H9 (cell line): ENCODE measurements around the gene EML4. TPM values are rescaled to one million over a fixed set of nuclear protein-coding genes. Genes with fewer than 3 reads are reported as not detected.

Experiments used
- DNase-seq: peaks from one replicate; pipeline ENCODE4 v3.0.0-alpha.2; 2017
- H2AFZ ChIP-seq: one replicate; pipeline ENCODE4 v1.6.1; 2013; ENCODE audit warnings: mild to moderate bottlenecking, low read length, control low read depth, moderate library complexity
- H2AK5ac ChIP-seq: 2 replicates; pipeline ENCODE4 v1.6.1; 2013; ENCODE audit warnings: low read length, control low read depth, mixed read lengths; ENCODE audit not compliant: insufficient read length
- H2BK120ac ChIP-seq: one replicate; pipeline ENCODE4 v1.6.1; 2013; ENCODE audit warnings: low read depth, mild to moderate bottlenecking, low read length, control low read depth, inconsistent platforms; ENCODE audit not compliant: poor library complexity, severe bottlenecking
- H2BK12ac ChIP-seq: 2 replicates; pipeline ENCODE4 v1.6.1; 2013; ENCODE audit warnings: low read length, control low read depth, mixed read lengths, low read depth; ENCODE audit not compliant: insufficient read length
- H2BK15ac ChIP-seq: 2 replicates; pipeline ENCODE4 v1.6.1; 2013; ENCODE audit warnings: low read depth, low read length, control low read depth
- H2BK20ac ChIP-seq: one replicate; pipeline ENCODE4 v1.6.1; 2013; ENCODE audit warnings: low read depth, mild to moderate bottlenecking, low read length, control low read depth, inconsistent platforms; ENCODE audit not compliant: poor library complexity, severe bottlenecking
- H2BK5ac ChIP-seq: 2 replicates; pipeline ENCODE4 v1.6.1; 2013; ENCODE audit warnings: low read length, control low read depth, mixed read lengths; ENCODE audit not compliant: insufficient read length
- H3K14ac ChIP-seq: 2 replicates; pipeline ENCODE4 v1.6.1; 2013; ENCODE audit warnings: low read length, control low read depth; ENCODE audit not compliant: insufficient read depth
- H3K18ac ChIP-seq: 2 replicates; pipeline ENCODE4 v1.6.1; 2013; ENCODE audit warnings: low read depth, mild to moderate bottlenecking, mixed read lengths, low read length, control low read depth; ENCODE audit not compliant: insufficient read length
- H3K23ac ChIP-seq: 2 replicates; pipeline ENCODE4 v1.6.1; 2013; ENCODE audit warnings: low read length, control low read depth, mixed read lengths, low read depth; ENCODE audit not compliant: insufficient read length
- H3K23me2 ChIP-seq: 2 replicates; pipeline ENCODE4 v1.6.1; 2013; ENCODE audit warnings: low read depth, mild to moderate bottlenecking, mixed read lengths, low read length, control low read depth; ENCODE audit not compliant: insufficient read length, poor library complexity, severe bottlenecking
- H3K27ac ChIP-seq: 2 replicates; pipeline ENCODE4 v1.5.1; 2013; ENCODE audit warnings: low read length, control low read depth, mixed read lengths, low read depth; ENCODE audit not compliant: insufficient read length
- H3K27me3 ChIP-seq: 2 replicates; pipeline ENCODE4 v1.6.1; 2013; ENCODE audit warnings: low read length, control low read depth, inconsistent platforms; ENCODE audit not compliant: insufficient read depth
- H3K4ac ChIP-seq: 2 replicates; pipeline ENCODE4 v1.6.1; 2013; ENCODE audit warnings: low read depth, mild to moderate bottlenecking, control low read depth, inconsistent platforms, low read length, moderate library complexity
- H3K4me1 ChIP-seq: 2 replicates; pipeline ENCODE4 v1.6.1; 2013; ENCODE audit warnings: low read length, control low read depth, inconsistent platforms; ENCODE audit not compliant: insufficient read depth
- H3K4me2 ChIP-seq: 2 replicates; pipeline ENCODE4 v1.6.1; 2013; ENCODE audit warnings: low read length, control low read depth, mixed read lengths; ENCODE audit not compliant: insufficient read length, insufficient read depth
- H3K56ac ChIP-seq: 2 replicates; pipeline ENCODE4 v1.6.1; 2013; ENCODE audit warnings: low read depth, mild to moderate bottlenecking, mixed read lengths, low read length, control low read depth; ENCODE audit not compliant: insufficient read length
- H3K79me1 ChIP-seq: 2 replicates; pipeline ENCODE4 v1.6.1; 2013; ENCODE audit warnings: low read depth, mild to moderate bottlenecking, moderate library complexity, low read length, control low read depth, inconsistent platforms; ENCODE audit not compliant: insufficient read depth, poor library complexity, severe bottlenecking
- H3K79me2 ChIP-seq: 2 replicates; pipeline ENCODE4 v1.6.1; 2013; ENCODE audit warnings: low read length, control low read depth, inconsistent platforms; ENCODE audit not compliant: insufficient read depth
- H3K9ac ChIP-seq: 2 replicates; pipeline ENCODE4 v1.6.1; 2013; ENCODE audit warnings: low read length, control low read depth, mixed read lengths; ENCODE audit not compliant: insufficient read length; ENCODE audit errors: extremely low read depth
- H3K9me3 ChIP-seq: one replicate; pipeline ENCODE4 v1.6.1; 2013; ENCODE audit warnings: low read depth, low read length, inconsistent platforms; ENCODE audit not compliant: control insufficient read depth
- H3T11ph ChIP-seq: one replicate; pipeline ENCODE4 v1.6.1; 2013; ENCODE audit warnings: mild to moderate bottlenecking, low read length, control low read depth, inconsistent platforms
- H4K20me1 ChIP-seq: one replicate; pipeline ENCODE4 v1.6.1; 2013; ENCODE audit not compliant: control insufficient read depth, insufficient read length, insufficient read depth
- H4K5ac ChIP-seq: 2 replicates; pipeline ENCODE4 v1.6.1; 2013; ENCODE audit warnings: low read depth, mild to moderate bottlenecking, mixed read lengths, low read length, control low read depth; ENCODE audit not compliant: insufficient read length
- H4K8ac ChIP-seq: replicated peaks from 2 replicates; pipeline ENCODE4 v1.6.1; 2013; ENCODE audit warnings: low read length, control low read depth, mixed read lengths, low read depth; ENCODE audit not compliant: insufficient read length
- H4K91ac ChIP-seq: 2 replicates; pipeline ENCODE4 v1.6.1; 2013; ENCODE audit warnings: low read depth, mild to moderate bottlenecking, moderate library complexity, mixed read lengths, low read length, control low read depth; ENCODE audit not compliant: insufficient read length
- H3K27ac Mint-ChIP-seq, 3 experiments: 2 replicates in 2 of 3; 3 replicates in 1 of 3; pipeline ENCODE4 v1.8.0; 2020 to 2021; ENCODE audit warnings: mixed read lengths in 3 of 3, mild to moderate bottlenecking in 1 of 3, moderate library complexity in 1 of 3
- H3K27me3 Mint-ChIP-seq: 2 replicates; pipeline ENCODE4 v1.8.0; 2021; ENCODE audit warnings: low read depth, mild to moderate bottlenecking, moderate library complexity, mixed read lengths
- H3K36me3 Mint-ChIP-seq, 3 experiments: 2 replicates in 2 of 3; 3 replicates in 1 of 3; pipeline ENCODE4 v1.8.0; 2020 to 2021; ENCODE audit warnings: low read depth in 3 of 3, mixed read lengths in 3 of 3; ENCODE audit not compliant: insufficient read depth in 1 of 3
- H3K4me1 Mint-ChIP-seq, 2 experiments: 2 replicates each; pipeline ENCODE4 v1.8.0; 2020; ENCODE audit warnings: mixed read lengths in 2 of 2
- H3K4me3 Mint-ChIP-seq, 2 experiments: 2 replicates in 1 of 2; 3 replicates in 1 of 2; pipeline ENCODE4 v1.8.0; 2020 to 2021; ENCODE audit warnings: mild to moderate bottlenecking in 2 of 2, mixed read lengths in 2 of 2, moderate library complexity in 1 of 2
- H3K9me3 Mint-ChIP-seq, 2 experiments: 2 replicates in 1 of 2; 3 replicates in 1 of 2; pipeline ENCODE4 v1.8.0; 2020; ENCODE audit warnings: mild to moderate bottlenecking in 2 of 2, mixed read lengths in 2 of 2, moderate library complexity in 1 of 2
- WGBS: extraction: QIAGEN DNeasy Blood & Tissue Kit; methylation state at CpG from one replicate; pipeline ENCODE4 v1.1.7; 2013; ENCODE audit warnings: missing lambda C conversion rate, low lambda C conversion rate, mixed read lengths; ENCODE audit not compliant: insufficient read length; ENCODE audit errors: extremely low coverage; 5-methylcytosine and 5-hydroxymethylcytosine counted together
- total RNA-seq: library from RNA; stranded (reverse); gene quantifications from 2 replicates; pipeline ENCODE4 v1.2.1, GENCODE V29; 2021
- TF ChIP-seq, protein P1 (sequence below): fragments of 200-600 bp; sonication (generic); conservative IDR thresholded peaks from 3 replicates; pipeline ENCODE4 v1.8.0; 2021; ENCODE audit warnings: antibody characterized with exemption, mild to moderate bottlenecking

The EML4 gene
- total RNA-seq, 1 experiment from 2014 or later: 68.6 TPM

DNA sequence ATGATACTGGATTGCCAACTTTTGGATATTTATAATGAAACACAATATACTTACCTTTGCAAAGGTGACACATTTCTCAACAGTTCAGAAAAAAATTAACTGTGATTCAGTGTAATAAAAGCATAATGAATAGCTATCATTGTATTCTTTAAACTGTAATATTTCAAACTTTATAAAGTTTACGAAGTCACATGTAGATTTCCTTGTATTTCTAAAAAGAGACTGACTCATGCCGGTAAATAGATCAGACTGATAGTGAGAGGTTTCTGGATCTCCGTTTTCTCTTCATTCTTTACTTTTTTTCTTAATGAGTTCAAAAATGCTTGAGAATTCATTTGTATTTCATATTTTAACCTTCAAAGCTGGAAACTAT is 70.1 kb downstream of the EML4 start:
- no peak overlapping the region for H2BK20ac ChIP-seq
- H3K18ac ChIP-seq: no peak overlapping the region
- H4K91ac ChIP-seq: no peak overlapping the region
- H3K79me2 ChIP-seq: no peaks in the 10 kb centered on the region; the same call in 1 of the 2 replicates
- H3K14ac ChIP-seq: no peak overlapping the region
- no peaks in the 10 kb centered on the region for H3K23me2 ChIP-seq
- no peak for DNase-seq
- no peak overlapping the region for H2BK12ac ChIP-seq
- H3K9me3 Mint-ChIP-seq: no peaks in the 10 kb centered on the region
- no peak overlapping the region for H3T11ph ChIP-seq
- H4K8ac ChIP-seq: no peak overlapping the region
- no peak overlapping the region for H2AK5ac ChIP-seq
- H3K56ac ChIP-seq: no peak overlapping the region
- H3K4ac ChIP-seq: no peak overlapping the region
- H3K79me1 ChIP-seq: peaks cover 10% of the 10 kb centered on the region
- H2BK120ac ChIP-seq: no peak overlapping the region
- no CpG with 5 or more reads among the region's 3 CpGs for WGBS
- no peaks in the 10 kb centered on the region for H4K20me1 ChIP-seq
- no peak overlapping the region for H2AFZ ChIP-seq
- H3K27ac Mint-ChIP-seq: no peak overlapping the region
- H4K5ac ChIP-seq: no peak overlapping the region
- H3K4me3 Mint-ChIP-seq: no peak overlapping the region
- TF ChIP-seq, protein P1, sequence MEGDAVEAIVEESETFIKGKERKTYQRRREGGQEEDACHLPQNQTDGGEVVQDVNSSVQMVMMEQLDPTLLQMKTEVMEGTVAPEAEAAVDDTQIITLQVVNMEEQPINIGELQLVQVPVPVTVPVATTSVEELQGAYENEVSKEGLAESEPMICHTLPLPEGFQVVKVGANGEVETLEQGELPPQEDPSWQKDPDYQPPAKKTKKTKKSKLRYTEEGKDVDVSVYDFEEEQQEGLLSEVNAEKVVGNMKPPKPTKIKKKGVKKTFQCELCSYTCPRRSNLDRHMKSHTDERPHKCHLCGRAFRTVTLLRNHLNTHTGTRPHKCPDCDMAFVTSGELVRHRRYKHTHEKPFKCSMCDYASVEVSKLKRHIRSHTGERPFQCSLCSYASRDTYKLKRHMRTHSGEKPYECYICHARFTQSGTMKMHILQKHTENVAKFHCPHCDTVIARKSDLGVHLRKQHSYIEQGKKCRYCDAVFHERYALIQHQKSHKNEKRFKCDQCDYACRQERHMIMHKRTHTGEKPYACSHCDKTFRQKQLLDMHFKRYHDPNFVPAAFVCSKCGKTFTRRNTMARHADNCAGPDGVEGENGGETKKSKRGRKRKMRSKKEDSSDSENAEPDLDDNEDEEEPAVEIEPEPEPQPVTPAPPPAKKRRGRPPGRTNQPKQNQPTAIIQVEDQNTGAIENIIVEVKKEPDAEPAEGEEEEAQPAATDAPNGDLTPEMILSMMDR: no peak
- H2BK15ac ChIP-seq: no peak overlapping the region
- H3K27me3 Mint-ChIP-seq: no peaks in the 10 kb centered on the region
- H3K36me3 Mint-ChIP-seq: no peaks in the 10 kb centered on the region
- H3K9ac ChIP-seq: no peak overlapping the region
- H3K4me1 ChIP-seq: no peaks in the 10 kb centered on the region; the same call in 1 of the 2 replicates
- H3K4me2 ChIP-seq: no peak overlapping the region
- no peak overlapping the region for H3K23ac ChIP-seq
- no peak overlapping the region for H2BK5ac ChIP-seq
- no peaks in the 10 kb centered on the region for H3K9me3 ChIP-seq
- H3K4me1 Mint-ChIP-seq: peaks cover 2% of the 10 kb centered on the region in 2 experiments
- H3K27me3 ChIP-seq: no peaks in the 10 kb centered on the region
- H3K27ac ChIP-seq: no peak overlapping the region
